Measurements from ENCODE around the gene TTC21A.

TTC21A gene

DNA sequence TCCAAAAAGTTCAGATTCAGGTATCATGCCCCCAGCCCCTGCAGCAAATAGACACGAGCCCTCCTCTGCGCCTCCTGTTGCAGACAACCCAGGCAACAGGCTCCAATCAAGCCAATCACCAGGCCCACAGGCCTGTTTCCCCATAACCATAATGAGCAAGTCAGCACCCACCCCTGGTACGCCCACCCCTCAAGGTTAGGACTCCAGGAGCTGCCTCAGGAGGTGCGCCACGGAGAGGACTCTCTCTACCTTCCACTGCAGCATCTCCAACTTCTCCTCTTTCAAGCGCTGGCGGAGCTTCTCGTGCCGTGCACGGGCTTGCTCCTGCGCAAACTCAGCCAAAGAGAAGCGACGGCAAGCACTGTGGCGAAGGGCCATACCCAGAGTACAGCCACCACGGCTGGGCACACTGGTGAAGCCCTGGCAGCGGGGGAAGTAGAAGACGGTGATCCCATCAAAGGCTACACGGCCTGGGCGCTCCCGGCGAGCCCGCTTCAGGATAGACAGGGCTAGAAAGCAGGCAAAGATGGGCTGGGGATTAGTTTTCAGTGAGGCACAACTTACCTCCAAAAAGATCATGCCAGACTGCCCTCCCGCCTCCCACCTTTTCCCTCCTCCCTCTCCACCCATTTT, 37.4 kb downstream of the TTC21A start:
- no peak for TF ChIP-seq ZNF571 (tag by site-specific recombination; IDR thresholded peaks at IDR 0.05)
- no peak for TF ChIP-seq ZNF626 (tag by site-specific recombination; IDR thresholded peaks at IDR 0.05)
- TF ChIP-seq KLF17 (tag by site-specific recombination; IDR thresholded peaks at IDR 0.05): no peak
- no peak for TF ChIP-seq ZNF202 (tag by site-specific recombination; IDR thresholded peaks at IDR 0.05; ENCODE audit: borderline replicate concordance)
- TF ChIP-seq ZNF248 (tag by site-specific recombination; IDR thresholded peaks at IDR 0.05): no peak
- TF ChIP-seq ZBTB7A (tag by site-specific recombination; IDR thresholded peaks at IDR 0.05; ENCODE audit: low read depth): no peak
- no peak for TF ChIP-seq ZNF184 (tag by site-specific recombination; IDR thresholded peaks at IDR 0.05)
- TF ChIP-seq SALL2 (tag by site-specific recombination; IDR thresholded peaks at IDR 0.05; ENCODE audit: borderline replicate concordance): no peak
- TF ChIP-seq ZNF24 (tag by site-specific recombination; IDR thresholded peaks at IDR 0.05): no peak
- TF ChIP-seq ZNF311 (tag by site-specific recombination; IDR thresholded peaks at IDR 0.05; ENCODE audit: borderline replicate concordance): no peak
- TF ChIP-seq, protein P1, sequence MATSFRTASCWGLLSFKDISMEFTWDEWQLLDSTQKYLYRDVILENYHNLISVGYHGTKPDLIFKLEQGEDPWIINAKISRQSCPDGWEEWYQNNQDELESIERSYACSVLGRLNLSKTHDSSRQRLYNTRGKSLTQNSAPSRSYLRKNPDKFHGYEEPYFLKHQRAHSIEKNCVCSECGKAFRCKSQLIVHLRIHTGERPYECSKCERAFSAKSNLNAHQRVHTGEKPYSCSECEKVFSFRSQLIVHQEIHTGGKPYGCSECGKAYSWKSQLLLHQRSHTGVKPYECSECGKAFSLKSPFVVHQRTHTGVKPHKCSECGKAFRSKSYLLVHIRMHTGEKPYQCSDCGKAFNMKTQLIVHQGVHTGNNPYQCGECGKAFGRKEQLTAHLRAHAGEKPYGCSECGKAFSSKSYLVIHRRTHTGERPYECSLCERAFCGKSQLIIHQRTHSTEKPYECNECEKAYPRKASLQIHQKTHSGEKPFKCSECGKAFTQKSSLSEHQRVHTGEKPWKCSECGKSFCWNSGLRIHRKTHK (tag by site-specific recombination; IDR thresholded peaks at IDR 0.05): no peak
- no peak for TF ChIP-seq ZNF843 (tag by site-specific recombination; IDR thresholded peaks at IDR 0.05)
- Histone ChIP-seq H3K9me3 (ENCODE audit: control insufficient read depth, insufficient read depth, low read depth, low read length) (no peaks in the 10 kb centered on the region), H3K4me1 (ENCODE audit: control insufficient read depth, insufficient read depth, low read length) (no peaks in the 10 kb centered on the region), H3K36me3 (ENCODE audit: control insufficient read depth in 2 of 2, insufficient read depth in 1 of 2, low read length in 2 of 2) (peaks cover 0 to 69% of the 10 kb centered on the region in 2 experiments; a peak in 1 of 3 replicates), H3K4me3 (ENCODE audit: low read depth, low read length) (no peak overlapping the region), H3K27ac (ENCODE audit: extremely low read depth, low read depth, low read length) (no peak overlapping the region)
- POLR2A ChIA-PET: interaction anchor here (0.6 to 1.7 kb wide), 2 partner anchors 33 to 139 kb away, joined by 3 to 5 read pairs; no protein-coding TSS in a partner anchor
- CTCF ChIA-PET: interaction anchor here (0.8 kb wide), 1 partner anchor 32 kb away, joined by 3 read pairs; no protein-coding TSS in a partner anchor

DNA sequence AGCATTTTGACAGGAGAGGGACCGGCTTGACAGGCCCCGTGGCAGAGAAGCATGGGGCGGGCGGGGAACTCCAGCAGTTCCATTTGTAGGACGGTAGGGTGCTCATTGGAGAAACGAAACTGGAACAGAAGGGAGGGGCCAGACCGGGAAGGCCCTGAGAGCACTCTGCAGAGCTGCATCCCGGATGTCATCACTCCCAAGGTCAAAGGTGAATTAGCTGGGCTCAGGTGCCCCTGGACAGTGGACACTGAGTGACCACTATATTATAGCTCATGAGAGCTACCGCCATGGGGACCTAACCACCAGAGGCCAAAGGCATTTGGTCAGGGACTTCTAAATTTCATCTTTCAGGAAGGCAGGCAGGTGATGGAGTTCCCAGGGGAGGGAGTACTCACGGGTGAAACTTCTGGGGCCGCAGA, 38.6 kb downstream of the TTC21A start:
- Histone ChIP-seq H3K9me3 (ENCODE audit: control insufficient read depth, insufficient read depth, low read depth, low read length) (no peaks in the 10 kb centered on the region), H3K4me3 (ENCODE audit: low read depth, low read length) (no peak overlapping the region), H3K36me3 (ENCODE audit: control insufficient read depth in 2 of 2, insufficient read depth in 1 of 2, low read length in 2 of 2) (peaks cover 0 to 60% of the 10 kb centered on the region in 2 experiments; a peak in 1 of 3 replicates), H3K4me1 (ENCODE audit: control insufficient read depth, insufficient read depth, low read length) (peaks cover 7% of the 10 kb centered on the region), H3K27ac (ENCODE audit: extremely low read depth, low read depth, low read length) (no peak overlapping the region)
- no peak for TF ChIP-seq ZNF266 (tag by site-specific recombination; IDR thresholded peaks at IDR 0.05; ENCODE audit: low read depth)
- TF ChIP-seq ZNF548 (tag by site-specific recombination; IDR thresholded peaks at IDR 0.05): no peak
- TF ChIP-seq ZNF544 (tag by site-specific recombination; IDR thresholded peaks at IDR 0.05): no peak
- TF ChIP-seq ZNF658 (tag by site-specific recombination; IDR thresholded peaks at IDR 0.05): no peak
- TF ChIP-seq ZNF324 (tag by site-specific recombination; IDR thresholded peaks at IDR 0.05): no peak
- TF ChIP-seq ZNF223 (tag by site-specific recombination; IDR thresholded peaks at IDR 0.05): no peak
- no peak for TF ChIP-seq ZNF600 (tag by site-specific recombination; IDR thresholded peaks at IDR 0.05)
- TF ChIP-seq AEBP2 (tag by site-specific recombination; IDR thresholded peaks at IDR 0.05; ENCODE audit: borderline replicate concordance): no peak
- TF ChIP-seq REST (tag by site-specific recombination; IDR thresholded peaks at IDR 0.05): no peak
- ChIA-PET POLR2A (no interaction called here), CTCF (interaction anchor here (1.3 kb wide), 1 partner anchor 20 kb away, joined by 7 read pairs; no protein-coding TSS in a partner anchor)
